HUES48 (cell line): ENCODE results near the gene HPS1.

Experiments used
- H3K27ac ChIP-seq: one replicate; pipeline ENCODE4 v1.7.0; 2013; ENCODE audit warnings: low read depth, low read length, inconsistent platforms
- H3K27me3 ChIP-seq: 2 replicates; pipeline ENCODE4 v1.6.1; 2013; ENCODE audit warnings: mild to moderate bottlenecking, low read length; ENCODE audit not compliant: control insufficient read depth, insufficient read depth
- H3K36me3 ChIP-seq: 2 replicates; pipeline ENCODE4 v1.6.1; 2013; ENCODE audit warnings: low read length; ENCODE audit not compliant: control insufficient read depth, insufficient read depth
- H3K4me1 ChIP-seq: 2 replicates; pipeline ENCODE4 v1.6.1; 2013; ENCODE audit warnings: mild to moderate bottlenecking, low read length; ENCODE audit not compliant: control insufficient read depth, insufficient read depth
- H3K4me3 ChIP-seq: 2 replicates; pipeline ENCODE4 v1.5.1; 2013; ENCODE audit warnings: mild to moderate bottlenecking, low read depth, low read length
- H3K9ac ChIP-seq: 2 replicates; pipeline ENCODE4 v1.6.1; 2013; ENCODE audit warnings: mild to moderate bottlenecking, low read depth, low read length, moderate library complexity
- H3K9me3 ChIP-seq: 2 replicates; pipeline ENCODE4 v1.6.1; 2013; ENCODE audit warnings: low read length; ENCODE audit not compliant: control insufficient read depth, insufficient read depth

HPS1 gene

GRCh38 chr10:98429320-98430072 is 17.2 kb downstream of the HPS1 start:
- Histone ChIP-seq H3K4me1 (no peaks in the 10 kb centered on the region), H3K9me3 (peaks cover 6% of the 10 kb centered on the region), H3K27ac (no peak overlapping the region), H3K9ac (no peak overlapping the region), H3K27me3 (no peaks in the 10 kb centered on the region), H3K36me3 (peaks cover 52% of the 10 kb centered on the region), H3K4me3 (no peak overlapping the region)

GRCh38 chr10:98427011-98427515 is 19.7 kb downstream of the HPS1 start:
- no peak overlapping the region for H3K4me3 ChIP-seq
- peaks cover 4% of the 10 kb centered on the region for H3K9me3 ChIP-seq
- no peak overlapping the region for H3K27ac ChIP-seq
- H3K27me3 ChIP-seq = no peaks in the 10 kb centered on the region
- H3K4me1 ChIP-seq = 0 out of 2 replicates have a peak, but pooled peaks cover 3% of the 10 kb centered on the region
- peaks cover 34% of the 10 kb centered on the region for H3K36me3 ChIP-seq
- H3K9ac ChIP-seq = no peak overlapping the region

GRCh38 chr10:98425511-98426352 is 21.0 kb downstream of the HPS1 start:
- no peak overlapping the region for H3K9ac ChIP-seq
- no peaks in the 10 kb centered on the region for H3K27me3 ChIP-seq
- no peaks in the 10 kb centered on the region for H3K9me3 ChIP-seq
- H3K27ac ChIP-seq = no peak overlapping the region
- 0 out of 2 replicates have a peak, but pooled peaks cover 3% of the 10 kb centered on the region for H3K4me1 ChIP-seq
- H3K36me3 ChIP-seq = peaks cover 22% of the 10 kb centered on the region
- no peak overlapping the region for H3K4me3 ChIP-seq

GRCh38 chr10:98424295-98425254 is 22.2 kb downstream of the HPS1 start:
- no peak overlapping the region for H3K27ac ChIP-seq
- H3K4me1 ChIP-seq = 0 out of 2 replicates have a peak, but pooled peaks cover 3% of the 10 kb centered on the region
- no peak overlapping the region for H3K4me3 ChIP-seq
- H3K9ac ChIP-seq = no peak overlapping the region
- peaks cover 15% of the 10 kb centered on the region for H3K36me3 ChIP-seq
- no peaks in the 10 kb centered on the region for H3K9me3 ChIP-seq
- no peaks in the 10 kb centered on the region for H3K27me3 ChIP-seq

GRCh38 chr10:98423691-98424120 is 23.0 kb downstream of the HPS1 start:
- no peak overlapping the region for H3K4me3 ChIP-seq
- H3K4me1 ChIP-seq = 0 out of 2 replicates have a peak, but pooled peaks cover 3% of the 10 kb centered on the region
- H3K27me3 ChIP-seq = no peaks in the 10 kb centered on the region
- H3K36me3 ChIP-seq = peaks cover 14% of the 10 kb centered on the region
- no peak overlapping the region for H3K27ac ChIP-seq
- no peaks in the 10 kb centered on the region for H3K9me3 ChIP-seq
- H3K9ac ChIP-seq = no peak overlapping the region

GRCh38 chr10:98422182-98422581 is 24.6 kb downstream of the HPS1 start:
- H3K36me3 ChIP-seq = peaks cover 18% of the 10 kb centered on the region
- H3K9ac ChIP-seq = no peak overlapping the region
- H3K27ac ChIP-seq = no peak overlapping the region
- 0 out of 2 replicates have a peak, but pooled peaks cover 3% of the 10 kb centered on the region for H3K4me1 ChIP-seq
- no peaks in the 10 kb centered on the region for H3K27me3 ChIP-seq
- H3K9me3 ChIP-seq = no peaks in the 10 kb centered on the region
- no peak overlapping the region for H3K4me3 ChIP-seq

- H3K36me3 ChIP-seq = peaks cover 18% of the 10 kb centered on the region
- no peaks in the 10 kb centered on the region for H3K27me3 ChIP-seq
- H3K9ac ChIP-seq = no peak overlapping the region
- H3K9me3 ChIP-seq = no peaks in the 10 kb centered on the region
- 0 out of 2 replicates have a peak, but pooled peaks cover 4% of the 10 kb centered on the region for H3K4me1 ChIP-seq
- no peak overlapping the region for H3K27ac ChIP-seq
- no peak overlapping the region for H3K4me3 ChIP-seq
These were observed 25.9 kb downstream of the HPS1 start for GRCh38 chr10:98420786-98421185.

- Histone ChIP-seq H3K36me3 (peaks cover 18% of the 10 kb centered on the region), H3K27ac (no peak overlapping the region), H3K27me3 (no peaks in the 10 kb centered on the region), H3K9me3 (no peaks in the 10 kb centered on the region), H3K4me1 (0 out of 2 replicates have a peak, but pooled peaks cover 10% of the 10 kb centered on the region), H3K4me3 (no peak overlapping the region), H3K9ac (no peak overlapping the region)
These were observed 27.1 kb downstream of the HPS1 start for GRCh38 chr10:98419469-98420261.

- Histone ChIP-seq H3K4me3 (no peak overlapping the region), H3K4me1 (peaks cover 16% of the 10 kb centered on the region; the same call in 1 of the 2 replicates), H3K9me3 (no peaks in the 10 kb centered on the region), H3K27me3 (no peaks in the 10 kb centered on the region), H3K9ac (no peak overlapping the region), H3K36me3 (peaks cover 18% of the 10 kb centered on the region), H3K27ac (no peak overlapping the region)
These were observed 27.9 kb downstream of the HPS1 start for GRCh38 chr10:98418665-98419468.
